Smooth muscle cell (in vitro differentiated cells): ENCODE results near the gene ELANE. TPM values are rescaled to one million over a fixed set of nuclear protein-coding genes. Genes with fewer than 3 reads are reported as not detected.

ENCODE experiments used
- DNase-seq: peaks from one replicate; lab custom pipeline; 2025; ENCODE audit not compliant: unreplicated experiment; lab: John Stamatoyannopoulos, UW
- H2AFZ ChIP-seq: fragments of 200-600 bp; sonication (generic); 2 replicates; pipeline ENCODE4 v1.6.0; 2016; ENCODE audit warnings: antibody characterized with exemption, low read depth, mild to moderate bottlenecking
- H3F3A ChIP-seq: fragments of 200-600 bp; sonication (generic); 2 replicates; pipeline ENCODE4 v1.6.0; 2017; ENCODE audit warnings: antibody characterized with exemption, low read depth
- H3K27ac ChIP-seq: fragments of 200-600 bp; sonication (generic); 2 replicates; pipeline ENCODE4 v1.5.1; 2016; ENCODE audit warnings: low read depth, mild to moderate bottlenecking
- H3K27me3 ChIP-seq: fragments of 200-600 bp; sonication (generic); 2 replicates; pipeline ENCODE4 v1.6.1; 2016; ENCODE audit warnings: low read depth, mild to moderate bottlenecking
- H3K36me3 ChIP-seq: fragments of 200-600 bp; sonication (generic); 2 replicates; pipeline ENCODE4 v1.5.1; 2016; ENCODE audit warnings: low read depth
- H3K4me1 ChIP-seq: fragments of 200-600 bp; sonication (generic); 2 replicates; pipeline ENCODE4 v1.5.1; 2016; ENCODE audit warnings: low read depth
- H3K4me2 ChIP-seq: fragments of 200-600 bp; sonication (generic); 2 replicates; pipeline ENCODE4 v1.6.0; 2016; ENCODE audit warnings: mild to moderate bottlenecking
- H3K4me3 ChIP-seq: fragments of 200-600 bp; sonication (generic); 2 replicates; pipeline ENCODE4 v1.5.1; 2016; ENCODE audit warnings: mild to moderate bottlenecking
- H3K79me2 ChIP-seq: fragments of 200-600 bp; sonication (generic); 2 replicates; pipeline ENCODE4 v1.6.0; 2016; ENCODE audit warnings: low read depth, mild to moderate bottlenecking
- H3K9ac ChIP-seq: fragments of 200-600 bp; sonication (generic); 2 replicates; pipeline ENCODE4 v1.6.0; 2016; ENCODE audit warnings: low read depth
- H3K9me3 ChIP-seq: fragments of 200-600 bp; sonication (generic); replicated peaks from 2 replicates; pipeline ENCODE4 v1.5.1; 2016; ENCODE audit warnings: low read depth
- H4K20me1 ChIP-seq: fragments of 200-600 bp; sonication (generic); 2 replicates; pipeline ENCODE4 v1.6.0; 2016; ENCODE audit warnings: low read depth
- CTCF ChIP-seq: fragments of 200-600 bp; sonication (generic); IDR thresholded peaks from 2 replicates; pipeline ENCODE4 v1.5.1; 2017; ENCODE audit warnings: borderline replicate concordance, mild to moderate bottlenecking, antibody characterized with exemption; ENCODE audit not compliant: insufficient read depth, poor library complexity, severe bottlenecking
- WGBS: methylation state at CpG from one replicate; pipeline ENCODE4 v1.1.7; 2016; ENCODE audit warnings: low lambda C conversion rate; 5-methylcytosine and 5-hydroxymethylcytosine counted together
- polyA plus RNA-seq: library from polyadenylated mRNA; unstranded; fragments of >200 nt; fragmentation: Nextera tagmentation; extraction: Ambion mirVana; gene quantifications from 2 replicates; pipeline ENCODE4 v1.2.1, GENCODE V29; 2016
- total RNA-seq: library from RNA; depleted of rRNA; stranded (reverse); fragments of >200 nt; gene quantifications from 2 replicates; pipeline ENCODE4 v1.2.3, GENCODE V29; 2014

Gene ELANE
- total and polyA plus RNA-seq, 2 experiments from 2014 or later = not detected

GRCh38 chr19:861141-861755 lies 9.1 kb downstream of the ELANE start:
- Histone ChIP-seq H4K20me1 (no peaks in the 10 kb centered on the region), H3K4me2 (no peak overlapping the region), H3F3A (no peaks in the 10 kb centered on the region), H3K9ac (no peak overlapping the region), H3K27ac (no peak overlapping the region), H3K79me2 (no peaks in the 10 kb centered on the region), H3K27me3 (peaks cover 33% of the 10 kb centered on the region), H3K4me1 (no peaks in the 10 kb centered on the region), H2AFZ (no peak overlapping the region), H3K36me3 (no peaks in the 10 kb centered on the region), H3K9me3 (no peaks in the 10 kb centered on the region), H3K4me3 (no peak overlapping the region)
- WGBS = no CpG with 5 or more reads among the region's 35 CpGs
- TF ChIP-seq CTCF = no peak
- DNase-seq = no peak

GRCh38 chr19:861756-862580 lies 9.9 kb downstream of the ELANE start:
- Histone ChIP-seq H2AFZ (no peak overlapping the region), H3K9me3 (no peaks in the 10 kb centered on the region)
- no peak for DNase-seq

GRCh38 chr19:862581-863314 lies 10.6 kb downstream of the ELANE start:
- no peak overlapping the region for H3K9ac ChIP-seq
- peaks cover 33% of the 10 kb centered on the region for H3K27me3 ChIP-seq
- no peak overlapping the region for H3K4me3 ChIP-seq
- H4K20me1 ChIP-seq = no peaks in the 10 kb centered on the region
- no peaks in the 10 kb centered on the region for H3K36me3 ChIP-seq
- no peaks in the 10 kb centered on the region for H3K9me3 ChIP-seq
- no peaks in the 10 kb centered on the region for H3K4me1 ChIP-seq
- H3K27ac ChIP-seq = no peak overlapping the region
- WGBS = 15% methylated on average over 19 of the region's 48 CpGs
- H3K4me2 ChIP-seq = no peak overlapping the region
- no peaks in the 10 kb centered on the region for H3F3A ChIP-seq
- no peaks in the 10 kb centered on the region for H3K79me2 ChIP-seq
- no peak for DNase-seq
- no peak for TF ChIP-seq CTCF
- H2AFZ ChIP-seq = no peak overlapping the region

More at GRCh38 chr19:861756-862580, 9.9 kb downstream of the ELANE start:
- no peak overlapping the region for H3K4me2 ChIP-seq
- TF ChIP-seq CTCF = no peak
- H3K27me3 ChIP-seq = peaks cover 33% of the 10 kb centered on the region
- no peaks in the 10 kb centered on the region for H3K4me1 ChIP-seq
- H4K20me1 ChIP-seq = no peaks in the 10 kb centered on the region
- H3K4me3 ChIP-seq = no peak overlapping the region
- WGBS = 7% methylated on average over 34 of the region's 60 CpGs
- no peaks in the 10 kb centered on the region for H3F3A ChIP-seq
- no peak overlapping the region for H3K27ac ChIP-seq
- H3K9ac ChIP-seq = no peak overlapping the region
- H3K36me3 ChIP-seq = no peaks in the 10 kb centered on the region
- no peaks in the 10 kb centered on the region for H3K79me2 ChIP-seq
